SK-N-MC (cell line): ENCODE data around the gene CMIP.

Experiments used
- EZH2 ChIP-seq: fragments of 200-600 bp; sonication (generic); IDR thresholded peaks from one replicate; pipeline ENCODE4 v1.6.1; 2017; ENCODE audit warnings: antibody characterized with exemption
- FOXP2 ChIP-seq: optimal IDR thresholded peaks from 2 replicates; pipeline ENCODE3; 2011; ENCODE audit warnings: mild to moderate bottlenecking, moderate library complexity; ENCODE audit not compliant: insufficient read depth; ENCODE audit errors: extremely low read length, control extremely low read depth
- POLR2AphosphoS5 ChIP-seq: IDR thresholded peaks from 2 replicates; pipeline ENCODE4 v1.6.1; 2012; ENCODE audit warnings: mild to moderate bottlenecking, low read depth, low read length, borderline replicate concordance

GRCh38 chr16:81498351-81498750, 53.7 kb downstream of the CMIP start:
- TF ChIP-seq POLR2AphosphoS5 (no peak), EZH2 (no peak), FOXP2 (no peak)
